ENCODE measurements around the gene PDSS2.

- TF ChIP-seq, protein P1, sequence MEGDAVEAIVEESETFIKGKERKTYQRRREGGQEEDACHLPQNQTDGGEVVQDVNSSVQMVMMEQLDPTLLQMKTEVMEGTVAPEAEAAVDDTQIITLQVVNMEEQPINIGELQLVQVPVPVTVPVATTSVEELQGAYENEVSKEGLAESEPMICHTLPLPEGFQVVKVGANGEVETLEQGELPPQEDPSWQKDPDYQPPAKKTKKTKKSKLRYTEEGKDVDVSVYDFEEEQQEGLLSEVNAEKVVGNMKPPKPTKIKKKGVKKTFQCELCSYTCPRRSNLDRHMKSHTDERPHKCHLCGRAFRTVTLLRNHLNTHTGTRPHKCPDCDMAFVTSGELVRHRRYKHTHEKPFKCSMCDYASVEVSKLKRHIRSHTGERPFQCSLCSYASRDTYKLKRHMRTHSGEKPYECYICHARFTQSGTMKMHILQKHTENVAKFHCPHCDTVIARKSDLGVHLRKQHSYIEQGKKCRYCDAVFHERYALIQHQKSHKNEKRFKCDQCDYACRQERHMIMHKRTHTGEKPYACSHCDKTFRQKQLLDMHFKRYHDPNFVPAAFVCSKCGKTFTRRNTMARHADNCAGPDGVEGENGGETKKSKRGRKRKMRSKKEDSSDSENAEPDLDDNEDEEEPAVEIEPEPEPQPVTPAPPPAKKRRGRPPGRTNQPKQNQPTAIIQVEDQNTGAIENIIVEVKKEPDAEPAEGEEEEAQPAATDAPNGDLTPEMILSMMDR (IDR thresholded peaks at IDR 0.05), result no peak
- TF ChIP-seq ZFX (IDR thresholded peaks at IDR 0.05; ENCODE audit: borderline replicate concordance), result no peak
Measured at GRCh38 chr6:107368471-107368870, 90.9 kb downstream of the PDSS2 start.

Data from 22Rv1 (cell line).